Transverse colon (tissue), 4 donors: Measurements from ENCODE around the gene ACBD5. TPM values are rescaled to one million over a fixed set of nuclear protein-coding genes. Genes with fewer than 3 reads are reported as not detected.
A peak's percentile ranks its signal among the peaks of the same experiment; 100 is the strongest.

Source experiments
- DNase-seq: peaks from one replicate; pipeline ENCODE4 v3.0.0-alpha.2; 2019
- H3K27ac ChIP-seq, 4 donors: fragments of 200-600 bp; sonication (generic); 2 replicates each; pipeline ENCODE4 v1.5.1; 2016 to 2018; ENCODE audit warnings: inconsistent platforms in 4 of 4
- H3K27me3 ChIP-seq: fragments of 200-600 bp; sonication (generic); 2 replicates; pipeline ENCODE4 v1.5.1; 2017; ENCODE audit warnings: inconsistent platforms
- H3K36me3 ChIP-seq, 4 donors: fragments of 200-600 bp; sonication (generic); 2 replicates each; pipeline ENCODE4 v1.5.1; 2017 to 2019; ENCODE audit warnings: inconsistent platforms in 4 of 4
- H3K4me1 ChIP-seq, 4 donors: fragments of 200-600 bp; sonication (generic); 2 replicates each; pipeline ENCODE4 v1.5.1; 2017 to 2020; ENCODE audit warnings: inconsistent platforms in 4 of 4
- H3K4me3 ChIP-seq, 4 donors: fragments of 200-600 bp; sonication (generic); 1 replicate in 1 of 4; 2 replicates in 3 of 4; pipeline versions ENCODE4 v1.5.1 to v1.6.1; 2017 to 2019; ENCODE audit warnings: inconsistent platforms in 4 of 4
- H3K9me3 ChIP-seq, 2 donors: fragments of 200-600 bp; sonication (generic); 2 replicates each; pipeline ENCODE4 v1.5.1; 2017 to 2019; ENCODE audit warnings: inconsistent platforms in 2 of 2
- CTCF ChIP-seq, 5 experiments: fragments of 200-600 bp in 3 of 5; fragments of 450-650 bp in 2 of 5; sonication (generic) in 3 of 5; IDR thresholded peaks; 1 replicate in 2 of 5; 2 replicates in 3 of 5; pipeline ENCODE4 v1.5.1; 2016 to 2017; ENCODE audit warnings: antibody characterized with exemption in 5 of 5, inconsistent platforms in 3 of 5, mild to moderate bottlenecking in 2 of 5, moderate library complexity in 1 of 5
- EP300 ChIP-seq: sonication (generic); formaldehyde crosslinking; IDR thresholded peaks from one replicate; pipeline ENCODE4 v1.6.1; 2017; ENCODE audit warnings: antibody characterized with exemption, low read depth
- POLR2A ChIP-seq: fragments of 450-650 bp; IDR thresholded peaks from one replicate; pipeline ENCODE4 v1.6.1; 2016; ENCODE audit warnings: antibody characterized with exemption, mild to moderate bottlenecking, moderate library complexity
- POLR2AphosphoS5 ChIP-seq, 3 donors: sonication (generic); formaldehyde crosslinking; IDR thresholded peaks; one replicate each; pipeline ENCODE4 v1.6.1; 2016; ENCODE audit warnings: antibody characterized with exemption in 3 of 3
- WGBS, 2 donors: methylation state at CpG; one replicate each; pipeline ENCODE4 v1.1.5; 2018; ENCODE audit warnings: low coverage in 1 of 2; 5-methylcytosine and 5-hydroxymethylcytosine counted together
- in situ Hi-C, 4 donors: fragments of 200-750 bp; cut with MboI; loops; one replicate each; pipeline versions ENCODE4 v1.15.0 to v1.15.1; 2017; ENCODE audit warnings: low sequenced_read_pairs in 3 of 4, low pct_ligation_motif_present in 1 of 4, low pct_unique_long_range_greater_than_20kb in 1 of 4
- intact Hi-C: fragments of 100-400 bp; cut with DNase I; formaldehyde crosslinking; loops from one replicate; pipeline ENCODE4 v1.15.1; 2023; ENCODE audit warnings: low total_unique reads
- total RNA-seq, 4 donors: library from RNA; depleted of rRNA; stranded (reverse); fragments of >200 nt; gene quantifications; one replicate each; pipeline ENCODE4 v1.1.0, GENCODE V29; 2016

The ACBD5 gene
- total RNA-seq, 4 donors from 2014 or later, result 8.2 to 42.6 (median 32.8) TPM

GRCh38 chr10:27247006-27247405 lies 6.4 kb upstream of the ACBD5 start:
- Histone ChIP-seq H3K9me3 (no peaks in the 10 kb centered on the region), H3K36me3 (no peaks in the 10 kb centered on the region), H3K4me3 (no peak overlapping the region), H3K4me1 (peaks cover 0 to 11% (median 7%) of the 10 kb centered on the region in 4 donors), H3K27ac (no peak overlapping the region), H3K27me3 (no peaks in the 10 kb centered on the region)
- intact Hi-C loops (no loop called here), in situ Hi-C loops (loop anchor here in 1 of 4 donors (25.0 kb wide), 1 partner anchor 265 kb away; the partner anchor contains the start of gene RAB18)
- no peak for TF ChIP-seq POLR2A
- TF ChIP-seq CTCF (IDR thresholded peaks at IDR 0.05), result no peak
- no peak for TF ChIP-seq POLR2AphosphoS5 (IDR thresholded peaks at IDR 0.05)
- no peak for TF ChIP-seq EP300
- DNase-seq, result no peak
- 57 to 81% methylated on average over 3 to 5 of the region's 5 CpGs for WGBS, 2 donors

- Histone ChIP-seq H3K36me3 (no peaks in the 10 kb centered on the region), H3K27ac (no peak overlapping the region), H3K9me3 (no peaks in the 10 kb centered on the region), H3K4me3 (no peak overlapping the region), H3K4me1 (peaks cover 5 to 22% (median 11%) of the 10 kb centered on the region in 4 donors), H3K27me3 (no peaks in the 10 kb centered on the region)
- WGBS, 2 donors, result 69 to 94% methylated on average over 8 to 10 of the region's 11 CpGs
- intact Hi-C loops, result no loop called here
- in situ Hi-C loops, result loop anchor here in 1 of 4 donors (25.0 kb wide), 1 partner anchor 266 kb away; the partner anchor contains the start of gene RAB18
- DNase-seq, result no peak
- TF ChIP-seq EP300 (no peak), POLR2AphosphoS5 (IDR thresholded peaks at IDR 0.05) (no peak), CTCF (IDR thresholded peaks at IDR 0.05) (no peak), POLR2A (no peak)
Measured at GRCh38 chr10:27245836-27246235, 5.2 kb upstream of the ACBD5 start.

GRCh38 chr10:27244976-27245375 lies 4.4 kb upstream of the ACBD5 start:
- no peak overlapping the region for H3K27ac ChIP-seq
- WGBS, 2 donors, result 93 to 100% methylated on average over 1 of the region's 1 CpG
- in situ Hi-C loops, result loop anchor here in 1 of 4 donors (25.0 kb wide), 1 partner anchor 267 kb away; the partner anchor contains the start of gene RAB18
- no peak for TF ChIP-seq CTCF (IDR thresholded peaks at IDR 0.05)
- TF ChIP-seq EP300, result no peak
- TF ChIP-seq POLR2AphosphoS5 (IDR thresholded peaks at IDR 0.05), result no peak
- no peak for TF ChIP-seq POLR2A
- H3K9me3 ChIP-seq, result no peaks in the 10 kb centered on the region
- H3K36me3 ChIP-seq, result no peaks in the 10 kb centered on the region
- H3K4me3 ChIP-seq, result no peak overlapping the region
- peaks cover 5 to 22% (median 11%) of the 10 kb centered on the region in 4 donors for H3K4me1 ChIP-seq
- H3K27me3 ChIP-seq, result no peaks in the 10 kb centered on the region
- intact Hi-C loops, result no loop called here
- no peak for DNase-seq

- in situ Hi-C loops (loop anchor here in 1 of 4 donors (25.0 kb wide), 1 partner anchor 269 kb away; the partner anchor contains the start of gene RAB18), intact Hi-C loops (no loop called here)
- TF ChIP-seq CTCF (IDR thresholded peaks at IDR 0.05), result no peak
- TF ChIP-seq EP300, result no peak
- peak; percentile 34 for TF ChIP-seq POLR2A
- TF ChIP-seq POLR2AphosphoS5 (IDR thresholded peaks at IDR 0.05), result peak; percentile 61 to 78 (median 75)
- peak overlapping the region in 3 of 4 donors; percentile 60 to 69 (median 63) for H3K4me3 ChIP-seq
- peak; percentile 65 for DNase-seq
- H3K9me3 ChIP-seq, result no peaks in the 10 kb centered on the region
- H3K27ac ChIP-seq, result peak overlapping the region; percentile 95 to 99 (median 99)
- no peaks in the 10 kb centered on the region for H3K36me3 ChIP-seq
- no peaks in the 10 kb centered on the region for H3K27me3 ChIP-seq
- 0 to 17% methylated on average over 2 to 12 of the region's 12 CpGs for WGBS, 2 donors
- H3K4me1 ChIP-seq, result peaks cover 15 to 34% (median 26%) of the 10 kb centered on the region in 4 donors
Measured at GRCh38 chr10:27242951-27243551, 2.5 kb upstream of the ACBD5 start.
